ENCODE results near the gene GRIK5.

Gene GRIK5

DNA sequence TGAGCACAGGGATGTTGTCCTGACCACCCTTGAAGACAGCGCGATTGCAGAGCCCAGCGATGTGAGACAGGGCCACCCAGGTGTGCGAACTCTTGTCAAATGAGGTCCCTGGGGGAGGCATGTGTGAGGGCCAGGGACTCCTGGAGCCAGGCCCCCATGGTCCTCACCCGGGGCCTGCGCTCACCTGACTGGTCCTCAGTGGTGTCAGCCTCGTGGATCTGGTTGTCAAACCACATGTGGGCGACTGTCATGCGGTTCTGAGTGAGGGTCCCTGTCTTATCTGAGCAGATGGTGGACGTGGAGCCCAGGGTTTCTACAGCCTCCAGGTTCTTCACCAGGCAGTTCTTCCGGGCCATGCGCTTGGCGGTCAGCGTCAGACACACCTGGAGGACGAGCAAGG lies 88.3 kb downstream of the GRIK5 start:
- DNase-seq = no peak

DNA sequence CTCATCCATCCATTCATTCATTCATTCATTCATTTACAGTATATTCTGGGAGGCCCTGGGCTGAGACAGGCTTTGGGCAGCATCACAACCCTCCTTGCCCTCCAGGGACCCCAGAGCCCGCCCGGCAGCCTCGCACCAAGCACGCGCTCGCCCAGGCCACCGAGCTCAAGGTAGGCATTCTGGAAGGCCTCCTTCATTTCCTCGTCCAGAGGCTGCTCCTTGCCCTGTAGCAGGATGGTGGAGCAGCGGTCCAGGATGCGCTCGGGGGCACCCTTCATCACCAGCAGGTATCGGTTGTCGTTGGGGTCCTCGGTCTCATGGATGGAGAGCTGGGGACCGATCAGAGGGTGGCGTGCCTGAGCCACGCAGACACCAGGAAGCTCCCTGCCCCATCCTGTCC lies 91.5 kb downstream of the GRIK5 start:
- no peak for DNase-seq

DNA sequence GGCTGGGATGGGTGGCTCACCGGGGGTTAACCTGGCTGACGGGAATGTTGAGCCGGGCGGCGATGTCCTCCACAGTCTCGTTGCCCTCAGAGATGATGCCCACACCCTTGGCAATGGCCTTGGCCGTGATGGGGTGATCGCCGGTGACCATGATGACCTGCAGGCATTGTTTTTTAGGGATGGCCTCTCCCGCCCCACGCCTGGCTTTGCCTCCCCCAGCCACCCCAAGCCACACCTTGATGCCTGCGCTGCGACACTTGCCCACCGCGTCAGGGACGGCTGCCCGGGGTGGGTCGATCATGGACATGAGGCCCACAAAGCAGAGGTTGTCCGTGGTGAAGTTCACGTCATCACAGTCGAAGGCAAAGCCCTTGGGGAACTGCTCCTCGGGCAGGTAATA lies 92.1 kb downstream of the GRIK5 start:
- DNase-seq = no peak

DNA sequence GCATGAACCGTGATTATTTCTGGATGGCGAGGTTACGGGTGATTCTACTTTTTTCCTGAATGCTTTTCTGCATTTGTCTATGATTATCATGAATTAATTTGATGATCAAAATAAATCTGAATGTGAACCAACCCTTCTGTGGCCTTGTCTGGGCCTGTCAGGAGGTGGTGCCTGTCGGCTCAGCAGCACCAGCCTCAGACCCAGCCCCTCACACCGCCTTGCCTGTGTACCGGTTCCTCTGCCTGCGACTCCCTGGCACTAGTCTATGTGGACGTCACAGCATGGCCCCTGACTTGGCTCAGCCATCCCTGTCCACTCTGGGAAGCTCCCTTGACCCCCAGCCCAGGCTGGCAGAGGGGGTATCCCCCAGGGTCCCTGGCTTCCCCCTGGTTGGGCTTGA lies 95.4 kb downstream of the GRIK5 start:
- DNase-seq = no peak

DNA sequence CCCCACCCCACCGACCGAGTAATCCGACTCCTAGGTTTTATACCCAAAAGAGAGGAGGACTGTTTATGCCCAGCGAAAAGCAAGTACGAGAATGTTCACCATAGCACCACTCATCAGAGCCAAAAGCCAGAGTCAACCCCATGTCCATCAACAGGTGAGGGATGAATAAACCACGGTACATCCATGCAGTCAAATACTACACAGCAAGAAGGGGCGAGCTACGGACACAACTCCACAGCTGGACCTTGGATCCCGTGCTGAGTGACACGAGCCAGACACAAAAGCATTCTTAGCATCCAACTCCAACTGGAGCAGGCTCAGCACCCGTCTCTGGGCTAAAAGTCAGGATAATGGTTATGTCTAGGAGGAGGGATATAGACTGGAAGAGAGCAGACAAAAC lies 98.6 kb downstream of the GRIK5 start:
- DNase-seq = no peak

DNA sequence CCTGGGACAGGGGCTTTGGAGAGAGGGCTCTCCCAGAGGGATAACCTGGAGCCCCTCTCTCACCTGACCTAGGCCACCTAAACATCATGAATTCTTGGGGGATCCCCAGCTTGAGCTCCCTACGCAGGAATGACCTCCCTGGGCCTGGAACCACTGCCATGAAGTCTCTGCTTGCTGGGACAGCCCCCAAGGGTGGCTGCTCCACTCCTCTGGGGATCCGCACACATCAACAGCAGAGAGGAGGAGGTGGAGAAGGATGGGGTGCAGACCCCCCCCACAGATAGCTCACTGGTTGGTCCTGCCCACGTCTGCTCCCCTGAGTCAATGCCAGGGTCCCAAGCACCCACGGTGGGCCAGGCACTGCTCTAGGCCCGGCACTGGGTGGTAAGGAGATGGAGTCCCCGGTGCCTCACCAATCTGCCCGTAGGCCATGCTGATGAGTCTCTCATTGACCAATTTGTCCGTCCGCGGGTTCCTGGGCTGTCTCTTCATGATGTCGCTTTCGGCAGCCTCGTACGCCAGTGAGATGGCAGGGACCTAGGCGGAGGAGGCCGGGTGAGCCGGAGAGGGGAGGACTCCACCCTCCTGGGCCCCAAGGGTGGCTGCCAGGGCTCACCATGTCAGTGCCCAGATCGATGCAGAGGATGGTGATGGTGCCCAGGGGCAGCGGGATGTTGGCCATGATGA lies 100.1 kb downstream of the GRIK5 start:
- DNase-seq = no peak

DNA sequence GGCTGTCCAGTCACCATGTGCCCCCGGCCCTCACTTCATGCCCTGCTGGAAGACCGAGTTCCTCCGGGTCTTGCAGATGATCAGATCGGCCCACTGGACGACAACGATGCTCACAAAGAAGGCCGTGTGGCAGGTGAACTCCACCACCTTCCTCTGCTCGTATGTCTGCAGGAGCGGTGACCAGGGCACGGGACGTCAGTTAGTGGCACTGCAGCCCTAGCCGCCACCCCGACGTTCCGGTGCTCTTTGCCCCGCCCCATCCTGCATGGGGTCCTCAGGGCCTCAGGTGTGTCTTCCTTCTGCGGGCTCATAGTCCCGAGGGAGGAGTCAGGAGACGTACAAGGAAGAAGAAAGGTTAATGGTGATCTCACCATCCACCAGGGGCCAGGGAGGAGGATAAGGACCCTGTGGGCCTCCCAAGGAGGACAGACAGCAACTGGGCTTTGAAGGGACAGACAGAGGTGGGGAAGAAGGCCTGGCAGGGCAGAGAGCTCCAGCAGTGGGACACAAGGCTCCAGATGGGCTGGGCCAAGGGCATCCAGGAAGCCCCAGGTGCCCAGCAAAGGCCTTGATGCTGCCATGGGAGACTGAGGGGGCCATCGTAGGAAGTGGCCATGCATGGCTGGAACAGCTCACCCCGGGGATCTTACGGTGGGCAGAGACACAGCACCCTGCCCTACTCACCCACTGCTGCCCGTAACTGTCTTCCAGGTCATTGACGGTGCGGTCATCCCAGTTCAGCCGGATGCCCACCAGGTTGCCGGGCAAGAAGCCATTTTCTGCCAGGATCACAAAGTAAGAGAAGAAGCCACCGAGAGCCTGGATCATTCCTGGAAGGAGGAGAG lies 101.0 kb downstream of the GRIK5 start:
- no peak for DNase-seq

DNA sequence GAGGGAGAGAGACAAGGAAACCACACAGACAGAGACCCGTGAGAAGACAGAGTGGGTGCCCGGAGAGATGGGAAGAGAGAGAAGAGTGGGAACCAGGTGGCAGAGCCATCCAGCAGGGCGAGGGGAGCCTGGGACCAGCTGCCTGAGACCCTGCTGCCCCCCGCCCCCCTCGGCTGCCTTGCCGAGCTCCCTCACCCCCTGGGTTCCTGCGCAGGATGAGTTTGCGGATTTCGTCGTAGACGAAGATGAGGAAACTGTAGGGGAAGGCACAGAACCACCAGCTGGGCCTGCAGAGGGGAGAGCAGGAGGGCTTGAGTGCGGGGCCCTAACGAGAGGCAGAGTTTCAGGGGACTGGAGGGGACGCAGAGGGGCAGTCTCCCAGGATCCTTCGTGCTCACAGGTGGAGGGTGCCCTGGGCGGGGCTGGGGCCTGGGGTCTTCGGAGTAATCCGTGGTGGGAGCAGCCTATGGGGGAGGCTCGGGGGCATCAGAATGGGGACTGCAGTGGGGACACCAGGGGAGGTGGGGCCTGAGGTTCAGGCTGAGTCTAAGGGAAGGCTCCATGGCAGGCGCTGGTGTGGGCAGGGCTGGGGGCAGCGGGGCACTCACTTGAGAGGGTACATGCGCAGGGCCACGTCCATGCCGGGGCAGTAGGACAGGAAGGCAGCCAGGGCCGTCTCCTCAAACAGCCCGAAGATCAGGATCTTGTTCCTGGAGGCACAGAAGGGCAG lies 102.8 kb downstream of the GRIK5 start:
- DNase-seq = no peak

DNA sequence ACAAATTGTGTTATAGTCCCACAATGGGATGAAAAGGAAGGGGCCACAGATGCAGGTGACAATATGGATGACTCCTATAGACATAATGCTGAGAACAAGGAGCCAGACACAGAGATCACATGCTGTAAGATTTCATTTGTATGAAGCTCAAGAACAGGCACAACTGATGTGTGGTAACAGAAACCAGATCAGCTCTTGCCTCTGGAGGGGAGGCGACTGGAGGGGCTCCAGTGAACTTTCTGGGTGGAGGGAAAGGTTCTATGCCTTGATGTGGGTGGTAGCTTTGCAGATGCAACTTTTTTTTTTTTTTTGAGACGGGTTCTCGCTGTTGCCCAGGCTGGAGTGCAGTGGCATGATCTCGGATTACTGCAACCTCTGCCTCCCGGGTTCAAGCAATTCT lies 104.9 kb downstream of the GRIK5 start:
- no peak for DNase-seq

DNA sequence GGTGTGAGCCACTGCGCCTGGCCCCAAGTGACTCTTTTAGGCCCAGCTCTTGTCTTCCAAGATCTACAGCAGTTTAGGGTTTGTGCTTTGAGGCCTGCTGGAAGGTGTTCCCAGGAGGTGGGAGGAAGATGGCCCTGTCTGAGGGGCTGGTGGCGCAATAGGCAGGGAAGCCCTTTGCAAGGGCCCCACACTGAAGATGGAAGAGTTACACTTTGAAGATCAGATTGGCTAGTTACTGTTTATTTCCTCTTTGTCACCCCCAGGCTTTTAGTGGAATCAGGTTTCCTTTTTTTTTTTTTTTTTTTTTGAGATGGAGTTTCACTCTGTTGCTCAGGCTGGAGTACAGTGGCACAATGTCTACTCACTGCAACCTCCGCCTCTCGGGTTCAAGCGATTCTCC lies 109.0 kb downstream of the GRIK5 start:
- no peak for DNase-seq

DNA sequence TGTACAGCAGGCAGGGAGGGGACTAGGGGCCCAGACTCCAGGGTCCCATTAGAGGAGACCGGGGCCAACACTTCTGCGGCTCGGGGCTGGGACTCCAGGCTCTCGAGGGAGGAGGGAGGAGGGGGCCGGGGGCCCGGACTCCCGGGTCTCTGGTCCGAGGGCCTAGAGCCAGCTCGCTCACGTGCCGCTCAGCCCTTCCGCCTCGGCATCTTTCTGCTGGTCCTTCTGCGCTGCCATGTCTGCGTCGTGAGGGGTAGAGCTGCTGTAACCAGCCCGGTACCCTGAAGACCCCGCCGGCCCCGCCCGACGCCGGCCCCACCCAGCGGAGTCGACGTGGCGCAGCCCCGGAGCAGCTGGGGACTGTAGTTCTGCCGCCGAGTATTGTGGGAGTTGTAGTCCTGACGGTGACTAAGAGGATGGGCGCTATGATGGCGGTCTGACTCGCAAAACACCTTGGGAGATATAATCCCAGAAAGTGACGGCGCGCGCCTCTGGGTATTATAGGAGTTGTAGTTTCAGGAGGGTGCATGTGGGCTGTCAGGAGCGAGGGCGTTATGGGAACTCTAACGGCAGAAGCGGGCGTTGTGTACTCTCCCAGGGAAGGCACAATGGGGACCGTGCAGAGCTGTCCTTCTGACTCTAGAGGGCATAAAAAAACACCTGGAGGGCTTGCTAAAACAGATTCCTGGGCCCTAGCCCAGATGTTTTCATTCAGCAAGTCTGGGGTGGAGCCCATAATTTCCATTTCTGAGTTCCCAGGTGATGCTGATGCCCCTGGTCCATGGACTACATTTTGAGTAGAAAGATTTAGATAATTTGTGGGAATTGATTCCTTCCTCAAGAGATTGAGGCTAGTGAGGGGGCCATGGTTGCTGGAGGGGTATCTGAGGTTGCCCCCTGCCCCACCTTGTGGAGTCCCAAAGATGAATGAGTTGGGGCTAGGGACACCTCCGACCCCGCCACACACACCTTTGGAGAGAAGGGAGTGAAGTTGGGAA lies 110.7 kb downstream of the GRIK5 start, which contains the start of gene RABAC1:
TSS of gene RABAC1 (minus strand) at position 266 of the 998 bp plus-strand sequence. CDS start at position 237, 29 bp downstream.
- peak; percentile 68 to 83 (median 74) for DNase-seq

DNA sequence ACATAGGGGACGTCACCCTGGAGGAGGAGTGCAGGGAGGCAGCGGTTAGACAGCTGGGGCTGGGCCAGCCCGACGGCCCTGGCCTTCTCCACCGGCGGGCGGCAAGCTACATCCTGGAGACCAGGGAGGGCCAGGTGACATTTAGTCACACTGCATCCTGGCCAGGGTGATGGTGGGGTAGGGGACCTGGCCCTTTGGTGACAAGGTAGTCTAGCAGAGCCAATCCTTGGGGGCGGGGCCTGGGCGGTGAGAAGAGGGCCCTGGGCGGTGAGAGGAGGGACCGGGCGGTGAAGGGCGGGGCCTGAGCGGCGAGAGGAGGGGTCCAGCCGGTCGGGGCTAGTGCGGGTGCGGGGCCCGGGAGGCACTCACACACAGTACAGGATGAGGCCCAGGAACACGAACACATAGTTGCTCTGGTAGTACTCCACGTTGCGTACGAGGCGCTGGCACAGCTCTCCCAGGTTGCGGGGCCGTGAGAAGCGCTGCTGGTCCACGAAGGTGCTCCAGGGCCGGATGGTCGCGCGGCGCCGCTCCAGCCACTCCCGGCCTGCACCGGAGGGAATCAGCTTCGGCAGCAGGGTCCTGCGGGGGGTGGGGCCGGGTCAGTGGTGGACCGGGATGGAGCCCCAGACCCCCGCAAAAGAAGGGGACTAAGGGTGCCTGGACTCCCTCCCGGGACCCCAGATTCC lies 111.5 kb downstream of the GRIK5 start:
- DNase-seq = peak; percentile 57 to 73 (median 67)

DNA sequence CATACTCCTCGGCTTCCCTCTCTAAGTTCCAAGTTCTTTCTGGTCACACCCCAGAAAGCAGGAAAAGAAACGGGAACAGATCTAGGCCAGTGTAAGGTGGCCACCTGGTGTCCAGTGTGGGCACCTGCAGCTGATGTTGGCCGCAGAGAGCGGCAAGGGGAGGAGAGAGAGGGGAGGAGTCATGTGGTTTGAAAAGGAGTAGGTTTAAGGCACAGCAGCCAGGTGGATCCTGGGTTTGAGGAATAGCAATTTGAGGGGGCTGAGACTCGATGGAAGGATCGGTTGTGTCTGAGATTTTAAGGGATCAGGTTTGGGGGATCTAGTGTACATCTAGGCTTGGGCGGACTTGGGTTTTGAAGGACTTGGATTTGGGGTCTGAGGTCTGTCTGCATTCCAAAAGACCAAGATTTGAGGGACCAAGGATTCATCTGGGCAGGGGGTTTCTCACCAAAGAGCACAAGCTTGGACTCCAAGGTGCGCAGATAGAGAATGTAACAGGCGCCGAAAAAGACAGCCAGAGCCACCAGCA lies 112.1 kb downstream of the GRIK5 start:
- peak in 1 of 4 experiments; percentile 13 for DNase-seq

DNA sequence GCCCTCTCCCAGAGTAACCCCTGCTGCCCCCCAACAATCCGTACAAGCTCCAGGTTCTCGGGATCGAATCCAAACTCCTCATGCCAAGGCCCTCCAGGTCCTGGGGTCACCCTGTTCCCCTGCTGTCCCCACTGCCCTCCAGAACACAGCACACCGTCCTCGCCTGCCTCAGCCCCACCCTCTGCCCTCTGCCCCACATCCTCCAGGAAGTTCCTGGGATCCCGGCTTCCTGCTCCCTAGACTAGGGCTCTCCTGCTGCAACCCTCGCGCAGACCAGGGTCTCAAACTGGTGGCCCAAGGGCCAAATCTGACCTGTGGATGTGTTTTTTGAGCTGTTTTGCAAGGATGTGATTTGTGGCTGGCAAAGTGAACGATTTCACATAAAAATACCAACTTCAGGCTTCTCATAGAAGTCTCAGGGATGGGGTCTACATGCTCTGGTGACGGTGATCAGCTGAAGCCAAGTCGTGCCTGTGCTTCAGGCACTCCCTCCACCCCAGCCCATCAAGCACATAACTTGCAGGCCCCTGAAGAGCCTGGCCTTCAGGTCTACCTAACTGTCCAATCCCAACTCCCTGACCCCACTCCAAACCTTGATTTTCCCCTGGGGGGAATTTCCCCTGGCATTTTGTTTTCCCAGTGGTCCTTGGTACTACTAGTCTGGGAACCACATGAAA lies 112.7 kb downstream of the GRIK5 start:
- no peak for DNase-seq

DNA sequence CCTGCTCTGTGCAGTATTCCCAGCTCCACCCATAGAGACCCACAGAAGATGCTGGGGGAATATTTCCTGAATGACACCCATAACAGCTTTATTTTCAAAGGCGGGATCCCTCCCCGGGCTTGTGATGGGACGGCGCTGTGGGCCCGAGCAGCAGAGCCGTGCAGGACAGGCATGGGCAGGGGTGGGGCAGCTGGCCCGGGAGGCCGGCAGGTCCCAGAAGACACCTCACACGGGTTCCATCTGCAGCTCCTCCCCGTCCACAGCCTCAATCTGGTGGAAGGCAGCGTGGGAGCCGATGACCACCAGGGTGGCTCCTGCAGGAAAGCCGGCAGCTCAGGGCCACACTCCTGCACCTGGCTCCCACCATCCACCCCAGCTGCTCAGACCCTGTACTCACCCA lies 113.4 kb downstream of the GRIK5 start:
- DNase-seq = no peak

DNA sequence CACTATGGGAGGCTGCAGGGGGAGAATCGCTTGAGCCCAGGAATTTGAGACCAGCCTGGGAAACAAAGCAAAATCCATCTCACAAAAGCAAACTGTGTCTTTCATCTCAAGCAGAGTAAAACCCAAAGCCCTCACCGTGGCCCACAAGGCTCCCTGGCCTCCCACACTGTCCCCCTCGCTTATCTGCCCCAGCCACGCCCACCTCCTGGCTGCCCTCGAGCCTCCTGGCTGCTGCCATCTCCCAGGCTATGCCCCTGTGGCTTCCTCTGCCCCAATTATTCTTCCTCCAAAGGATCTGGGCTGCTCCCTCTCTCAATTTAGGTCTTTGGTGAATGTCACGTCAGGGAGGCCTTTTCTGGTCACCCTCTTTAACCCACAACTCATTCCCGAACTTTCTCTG lies 114.5 kb downstream of the GRIK5 start:
- DNase-seq = no peak

DNA sequence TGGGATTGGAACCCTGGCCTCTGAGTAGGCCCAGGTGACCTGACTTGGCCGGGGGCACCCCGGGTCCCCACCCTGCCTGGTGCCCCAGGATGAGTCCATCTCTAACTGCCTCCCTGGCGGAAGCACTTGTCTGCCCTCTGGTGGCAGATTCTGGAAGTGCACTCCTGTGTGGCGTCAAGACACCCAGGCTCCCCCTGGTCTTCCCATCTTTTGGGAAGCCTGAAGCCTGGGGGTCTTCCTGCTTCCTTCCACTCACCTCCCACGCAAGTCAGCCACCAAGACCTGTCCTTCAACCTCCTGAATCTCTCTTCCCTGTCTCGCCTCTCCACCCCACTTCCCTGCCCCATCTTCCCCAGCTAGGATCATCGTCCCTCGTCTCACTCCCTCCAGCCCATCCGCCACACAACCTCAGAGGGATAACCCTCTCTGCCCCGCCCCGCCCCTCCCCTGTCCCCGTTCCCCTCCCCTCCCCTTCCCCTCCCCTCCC lies 118.3 kb downstream of the GRIK5 start:
- DNase-seq = peak; percentile 72 to 93 (median 82)

Data from activated CD4-positive, CD25-positive, alpha-beta regulatory T cell (primary cell).